ENCODE results near the gene PAFAH1B1. TPM values are rescaled to one million over a fixed set of nuclear protein-coding genes. Genes with fewer than 3 reads are reported as not detected.

The PAFAH1B1 gene
- total RNA-seq, 1 donor from 2014 or later, result 115 TPM

DNA sequence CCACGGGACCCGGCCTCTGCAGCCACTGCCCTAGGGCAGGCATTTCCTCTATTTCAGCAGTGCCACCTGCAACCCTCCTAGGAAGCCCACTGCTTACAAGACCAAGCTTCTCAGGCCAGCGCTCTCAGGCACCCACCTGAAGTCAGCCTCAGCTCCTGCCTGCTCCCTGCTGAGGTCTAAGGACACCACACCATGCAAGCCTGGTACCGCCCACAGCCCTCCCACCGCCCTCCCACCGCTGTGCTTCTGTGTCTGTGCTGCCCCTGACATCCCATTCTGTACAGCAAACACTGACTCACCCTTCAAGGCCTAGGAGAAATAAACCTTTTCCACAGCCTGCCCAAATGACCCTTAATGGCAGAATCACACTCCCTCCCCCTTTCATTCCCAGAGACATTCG, 111.8 kb downstream of the PAFAH1B1 start:
- H3K36me3 ChIP-seq, result peaks cover 41% of the 10 kb centered on the region
- H3K27me3 ChIP-seq (ENCODE audit: low read depth), result no peaks in the 10 kb centered on the region
- TF ChIP-seq, protein P1, sequence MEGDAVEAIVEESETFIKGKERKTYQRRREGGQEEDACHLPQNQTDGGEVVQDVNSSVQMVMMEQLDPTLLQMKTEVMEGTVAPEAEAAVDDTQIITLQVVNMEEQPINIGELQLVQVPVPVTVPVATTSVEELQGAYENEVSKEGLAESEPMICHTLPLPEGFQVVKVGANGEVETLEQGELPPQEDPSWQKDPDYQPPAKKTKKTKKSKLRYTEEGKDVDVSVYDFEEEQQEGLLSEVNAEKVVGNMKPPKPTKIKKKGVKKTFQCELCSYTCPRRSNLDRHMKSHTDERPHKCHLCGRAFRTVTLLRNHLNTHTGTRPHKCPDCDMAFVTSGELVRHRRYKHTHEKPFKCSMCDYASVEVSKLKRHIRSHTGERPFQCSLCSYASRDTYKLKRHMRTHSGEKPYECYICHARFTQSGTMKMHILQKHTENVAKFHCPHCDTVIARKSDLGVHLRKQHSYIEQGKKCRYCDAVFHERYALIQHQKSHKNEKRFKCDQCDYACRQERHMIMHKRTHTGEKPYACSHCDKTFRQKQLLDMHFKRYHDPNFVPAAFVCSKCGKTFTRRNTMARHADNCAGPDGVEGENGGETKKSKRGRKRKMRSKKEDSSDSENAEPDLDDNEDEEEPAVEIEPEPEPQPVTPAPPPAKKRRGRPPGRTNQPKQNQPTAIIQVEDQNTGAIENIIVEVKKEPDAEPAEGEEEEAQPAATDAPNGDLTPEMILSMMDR (IDR thresholded peaks at IDR 0.05; ENCODE audit: borderline replicate concordance), result no peak
- H3K9me3 ChIP-seq (replicated peaks), result no peaks in the 10 kb centered on the region
- peak overlapping the region; percentile 97 for H3K27ac ChIP-seq (replicated peaks)
- peaks cover 61% of the 10 kb centered on the region for H3K4me1 ChIP-seq
- intact Hi-C loops (cut with micrococcal nuclease), result no loop called here
- peak overlapping the region; percentile 88 for H3K4me3 ChIP-seq
- no peak for DNase-seq

DNA sequence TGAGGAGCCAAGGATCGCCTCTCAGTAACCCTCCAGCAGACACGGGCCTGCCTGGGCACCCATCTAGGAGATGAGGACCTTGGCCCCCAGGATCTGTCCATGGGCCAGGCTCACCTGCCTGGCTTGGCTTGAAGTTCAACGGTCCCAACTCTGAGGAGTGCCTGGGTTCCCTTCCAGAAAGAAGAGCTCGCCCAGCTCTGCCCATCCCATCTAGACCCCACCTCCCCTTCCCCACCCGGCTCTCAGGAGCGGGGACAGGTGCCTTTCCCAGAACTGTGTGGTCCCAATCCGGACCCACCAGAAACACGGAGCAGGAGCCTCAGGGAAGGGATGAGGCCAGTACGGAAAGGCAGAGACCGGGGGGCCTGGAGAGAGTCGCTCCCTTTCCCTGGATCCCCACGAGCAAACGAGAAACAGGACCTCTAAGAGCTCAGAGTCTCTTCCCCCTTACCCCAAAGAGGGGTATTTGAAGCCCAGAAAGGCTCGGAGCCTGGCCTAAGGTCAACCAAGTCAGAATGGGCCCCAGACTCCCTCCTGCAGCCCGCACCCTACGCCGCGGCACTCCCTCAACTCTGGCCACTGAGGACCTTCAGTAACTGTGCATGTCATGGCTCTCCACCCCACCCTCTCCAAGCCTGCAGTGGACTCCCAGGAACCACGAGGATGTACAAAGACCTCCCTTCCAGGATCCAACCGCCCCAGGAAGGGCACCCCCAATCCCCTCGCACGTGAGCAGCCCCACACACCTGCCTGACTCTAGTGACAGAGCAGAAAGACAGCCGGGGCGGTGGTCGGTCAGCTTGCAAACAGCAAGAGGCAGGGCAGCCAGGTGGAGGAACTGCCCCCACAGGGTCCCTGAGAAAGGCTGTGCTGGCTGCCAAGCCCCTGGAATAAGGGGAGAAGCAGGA, 112.7 kb downstream of the PAFAH1B1 start:
- H3K27ac ChIP-seq (replicated peaks), result peak overlapping the region; percentile 97
- H3K27me3 ChIP-seq (ENCODE audit: low read depth), result no peaks in the 10 kb centered on the region
- H3K4me3 ChIP-seq, result peak overlapping the region; percentile 88
- TF ChIP-seq, protein P1 (IDR thresholded peaks at IDR 0.05; ENCODE audit: borderline replicate concordance), result no peak
- H3K36me3 ChIP-seq, result peaks cover 32% of the 10 kb centered on the region
- intact Hi-C loops (cut with micrococcal nuclease), result no loop called here
- DNase-seq, result no peak
- peaks cover 69% of the 10 kb centered on the region for H3K4me1 ChIP-seq
- no peaks in the 10 kb centered on the region for H3K9me3 ChIP-seq (replicated peaks)

DNA sequence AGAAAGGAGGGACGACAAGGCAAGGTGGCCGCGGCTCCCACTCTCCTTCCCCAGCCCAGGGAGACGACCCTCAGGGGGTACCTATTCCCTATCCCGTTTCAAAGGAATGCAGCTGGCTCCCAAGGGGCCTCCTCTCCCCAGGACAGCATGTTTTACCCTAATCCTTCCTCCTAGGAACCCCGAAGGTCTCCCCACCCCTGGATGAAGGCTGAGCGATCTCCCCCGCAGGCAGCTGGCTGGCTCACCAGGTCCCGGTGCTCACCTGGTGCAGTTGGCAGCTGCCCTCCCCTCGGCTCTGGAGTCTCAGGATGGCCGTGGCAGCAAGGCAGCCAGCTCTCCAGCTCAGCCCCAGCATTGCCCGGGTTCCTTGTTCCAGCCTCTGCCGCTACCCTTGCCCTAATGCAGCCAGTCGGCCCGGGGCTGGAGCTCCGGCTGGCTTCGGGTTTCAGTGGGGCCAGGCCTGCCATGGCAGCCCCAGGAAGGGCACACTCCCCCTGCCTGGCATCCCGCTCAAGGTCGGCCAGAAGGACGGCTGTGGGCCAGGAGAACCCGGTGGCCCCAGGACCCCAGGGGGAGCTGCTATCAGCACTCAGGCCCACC, 113.6 kb downstream of the PAFAH1B1 start:
- Histone ChIP-seq H3K27me3 (ENCODE audit: low read depth) (no peaks in the 10 kb centered on the region), H3K27ac (replicated peaks) (peak overlapping the region; percentile 97), H3K4me1 (peaks cover 73% of the 10 kb centered on the region), H3K36me3 (peaks cover 23% of the 10 kb centered on the region), H3K4me3 (peak overlapping the region; percentile 88), H3K9me3 (replicated peaks) (no peaks in the 10 kb centered on the region)
- intact Hi-C loops (cut with micrococcal nuclease), result no loop called here
- TF ChIP-seq, protein P1 (IDR thresholded peaks at IDR 0.05; ENCODE audit: borderline replicate concordance), result no peak
- no peak for DNase-seq

DNA sequence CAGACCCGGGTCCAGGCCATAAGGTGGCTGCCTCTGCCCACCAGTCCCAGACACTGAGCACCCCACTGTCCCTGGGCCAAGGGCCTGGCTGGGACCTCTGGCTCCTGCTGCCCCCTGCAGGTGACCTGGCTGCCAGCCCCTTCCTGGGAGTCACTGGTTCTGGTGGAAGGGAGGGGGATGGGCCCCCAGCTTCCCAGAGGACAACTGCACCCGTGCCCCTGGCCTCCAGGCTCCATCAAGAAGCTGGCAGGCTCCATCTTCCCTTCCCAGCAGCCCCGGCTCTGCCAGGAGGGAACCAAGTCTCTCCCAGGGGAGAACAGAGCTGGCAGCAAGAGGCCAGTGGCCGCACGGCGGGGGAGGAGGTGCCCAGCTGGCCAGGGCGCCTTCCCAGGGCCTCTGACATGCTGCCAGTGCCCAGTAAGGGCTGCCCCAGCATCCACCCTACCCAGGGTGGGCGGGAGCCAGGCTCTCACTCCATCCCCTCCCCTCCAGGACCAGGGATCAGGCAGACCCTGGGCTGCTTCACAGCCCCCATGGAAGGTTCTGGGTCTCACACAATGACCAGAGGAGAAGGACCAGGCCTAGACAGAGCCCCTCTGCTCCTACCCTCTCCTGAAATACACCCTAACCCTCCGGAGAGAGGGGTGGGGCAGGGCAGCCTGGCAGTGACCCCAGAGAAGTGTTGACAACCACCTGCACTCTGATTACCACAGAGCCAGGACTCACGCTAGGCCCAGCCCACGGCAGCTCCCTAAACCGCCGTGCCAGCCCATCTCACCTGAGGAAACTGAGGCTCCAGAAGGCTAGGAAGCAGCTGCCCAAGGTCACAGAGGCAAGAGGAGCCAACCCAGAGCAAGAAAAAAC, 114.5 kb downstream of the PAFAH1B1 start:
- TF ChIP-seq, protein P1 (IDR thresholded peaks at IDR 0.05; ENCODE audit: borderline replicate concordance), result peak; percentile 68
- Histone ChIP-seq H3K4me1 (peaks cover 83% of the 10 kb centered on the region), H3K36me3 (peaks cover 14% of the 10 kb centered on the region), H3K27ac (replicated peaks) (peak overlapping the region; percentile 97), H3K4me3 (peak overlapping the region; percentile 88), H3K9me3 (replicated peaks) (no peaks in the 10 kb centered on the region), H3K27me3 (ENCODE audit: low read depth) (no peaks in the 10 kb centered on the region)
- peak; percentile 84 for DNase-seq
- intact Hi-C loops (cut with micrococcal nuclease), result no loop called here

DNA sequence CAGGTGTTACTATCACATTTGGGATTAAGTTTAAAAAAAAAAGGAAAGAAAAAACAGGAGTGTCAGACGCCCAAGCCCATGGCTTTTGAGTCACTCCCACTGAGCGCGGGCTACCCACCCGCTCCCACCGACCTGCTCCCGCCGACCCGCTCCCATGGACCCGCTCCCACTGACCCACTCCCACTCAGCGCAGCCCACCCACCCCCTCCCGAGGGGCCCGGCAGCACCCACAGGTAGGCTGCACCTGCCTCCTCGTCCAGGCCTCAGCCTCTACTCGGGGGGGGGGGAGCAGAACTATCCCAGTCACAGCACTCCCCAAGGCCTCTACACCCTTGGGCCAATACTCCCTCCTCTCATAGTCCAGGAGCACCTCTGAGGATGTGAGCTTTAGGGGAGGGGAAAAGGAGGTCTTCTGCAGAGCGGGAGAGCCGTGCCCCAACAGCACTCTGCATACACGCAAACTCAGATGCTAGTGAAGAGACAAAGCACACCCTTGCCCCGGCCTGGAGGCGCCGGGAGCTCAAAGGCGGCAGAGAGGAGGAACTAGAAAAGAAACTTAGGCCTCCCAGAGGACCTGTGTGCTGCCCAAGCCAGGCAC, 115.2 kb downstream of the PAFAH1B1 start:
- peaks cover 90% of the 10 kb centered on the region for H3K4me1 ChIP-seq

More for the DNA sequence above, 115.2 kb downstream of the PAFAH1B1 start:
- no peaks in the 10 kb centered on the region for H3K9me3 ChIP-seq (replicated peaks)
- intact Hi-C loops (cut with micrococcal nuclease), result no loop called here
- H3K27ac ChIP-seq (replicated peaks), result peak overlapping the region; percentile 97
- peaks cover 6% of the 10 kb centered on the region for H3K36me3 ChIP-seq
- no peaks in the 10 kb centered on the region for H3K27me3 ChIP-seq (ENCODE audit: low read depth)
- peak overlapping the region; percentile 88 for H3K4me3 ChIP-seq
- TF ChIP-seq, protein P1 (IDR thresholded peaks at IDR 0.05; ENCODE audit: borderline replicate concordance), result no peak
- DNase-seq, result no peak

All from left ventricle myocardium inferior (tissue), 1 donor.